H1 (cell line): Measurements from ENCODE around the gene CRYBG1. TPM values are rescaled to one million over a fixed set of nuclear protein-coding genes. Genes with fewer than 3 reads are reported as not detected.

Experiments used
- BACH1 ChIP-seq: IDR thresholded peaks from 2 replicates; pipeline ENCODE4 v1.6.1; 2012; ENCODE audit warnings: low read length, improper control_type of control experiment
- CHD2 ChIP-seq: IDR thresholded peaks from 2 replicates; pipeline ENCODE4 v1.6.1; 2012; ENCODE audit warnings: low read length, improper control_type of control experiment
- FOSL1 ChIP-seq: IDR thresholded peaks from 2 replicates; pipeline ENCODE4 v1.6.1; 2011; ENCODE audit warnings: mild to moderate bottlenecking, low read depth, low read length, moderate library complexity; ENCODE audit not compliant: insufficient read depth
- KDM4A ChIP-seq: IDR thresholded peaks from one replicate; pipeline ENCODE4 v1.7.1; 2012; ENCODE audit warnings: low read depth, mild to moderate bottlenecking, moderate library complexity, low read length, inconsistent platforms; ENCODE audit not compliant: severe bottlenecking
- NRF1 ChIP-seq: IDR thresholded peaks from 2 replicates; pipeline ENCODE4 v1.6.1; 2011; ENCODE audit warnings: mild to moderate bottlenecking, low read depth, low read length, improper control_type of control experiment
- SIN3A ChIP-seq, 2 experiments: IDR thresholded peaks in 1 of 2; conservative IDR thresholded peaks in 1 of 2; 2 replicates each; pipeline ENCODE4 v1.6.1; 2011 to 2012; ENCODE audit warnings: low read length in 2 of 2, improper control_type of control experiment in 1 of 2, low read depth in 1 of 2, mild to moderate bottlenecking in 1 of 2
- SIRT6 ChIP-seq: IDR thresholded peaks from one replicate; pipeline ENCODE4 v1.7.1; 2012; ENCODE audit warnings: low read length, inconsistent platforms
- TBP ChIP-seq: IDR thresholded peaks from 2 replicates; pipeline ENCODE4 v1.6.1; 2011; ENCODE audit warnings: low read depth, low read length, improper control_type of control experiment
- TEAD4 ChIP-seq: IDR thresholded peaks from 2 replicates; pipeline ENCODE4 v1.6.1; 2012; ENCODE audit warnings: low read depth, low read length, inconsistent platforms, mixed read lengths
- polyA plus RNA-seq, 7 experiments: library from polyadenylated mRNA; depleted of rRNA in 3 of 7; stranded (reverse) in 5 of 7; unstranded in 2 of 7; fragments of >200 nt in 5 of 7; fragments of 200-250 nt in 2 of 7; gene quantifications; 1 replicate in 5 of 7; 2 replicates in 1 of 7; 4 replicates in 1 of 7; pipeline versions ENCODE4 v1.2.1 to v1.2.3, GENCODE V29; 2011 to 2013; ENCODE audit warnings: missing spikeins in 2 of 7, mixed read lengths in 2 of 7
- total RNA-seq: library from RNA; stranded (reverse); fragmentation: NEBNext Ultra II Directional; extraction: Animal tissue kit (Norgen Biotek cat#: 25700); gene quantifications from 2 replicates; pipeline ENCODE4 v1.2.1, GENCODE V29; 2021
- TF ChIP-seq, protein P1 (sequence below): fragments of 300-600 bp; sonication (generic); IDR thresholded peaks from 2 replicates; pipeline ENCODE4 v1.7.1; 2012; ENCODE audit warnings: low read length, moderate library complexity, mild to moderate bottlenecking, inconsistent platforms; ENCODE audit not compliant: insufficient replicate concordance

Gene CRYBG1
- total and polyA plus RNA-seq, 2 of the 8 experiments (the other 6 are each of a cell fraction or from before 2014, with no cell fraction given), result 2.2 to 11.6 TPM

DNA sequence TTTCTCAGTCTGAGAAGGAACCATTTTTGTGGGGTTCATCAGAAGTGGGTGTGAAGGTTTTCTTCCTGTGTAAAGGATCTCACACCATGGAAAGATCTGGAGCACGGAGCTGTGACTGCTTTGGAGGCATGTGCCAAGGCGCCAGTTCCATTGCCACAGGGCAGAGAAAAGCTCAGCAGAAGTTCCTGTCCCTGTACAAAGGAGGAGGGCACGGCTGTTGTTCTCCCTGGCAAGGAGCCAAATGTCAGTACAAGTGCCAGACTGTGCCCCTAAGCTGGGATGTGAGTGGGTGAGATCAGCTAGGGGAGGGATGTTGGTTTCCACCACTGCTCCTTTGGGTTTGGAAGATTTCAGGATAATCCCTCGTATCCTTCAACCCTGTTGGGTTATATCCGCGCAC, 117.3 kb downstream of the CRYBG1 start (continued):
- TF ChIP-seq, protein P1, sequence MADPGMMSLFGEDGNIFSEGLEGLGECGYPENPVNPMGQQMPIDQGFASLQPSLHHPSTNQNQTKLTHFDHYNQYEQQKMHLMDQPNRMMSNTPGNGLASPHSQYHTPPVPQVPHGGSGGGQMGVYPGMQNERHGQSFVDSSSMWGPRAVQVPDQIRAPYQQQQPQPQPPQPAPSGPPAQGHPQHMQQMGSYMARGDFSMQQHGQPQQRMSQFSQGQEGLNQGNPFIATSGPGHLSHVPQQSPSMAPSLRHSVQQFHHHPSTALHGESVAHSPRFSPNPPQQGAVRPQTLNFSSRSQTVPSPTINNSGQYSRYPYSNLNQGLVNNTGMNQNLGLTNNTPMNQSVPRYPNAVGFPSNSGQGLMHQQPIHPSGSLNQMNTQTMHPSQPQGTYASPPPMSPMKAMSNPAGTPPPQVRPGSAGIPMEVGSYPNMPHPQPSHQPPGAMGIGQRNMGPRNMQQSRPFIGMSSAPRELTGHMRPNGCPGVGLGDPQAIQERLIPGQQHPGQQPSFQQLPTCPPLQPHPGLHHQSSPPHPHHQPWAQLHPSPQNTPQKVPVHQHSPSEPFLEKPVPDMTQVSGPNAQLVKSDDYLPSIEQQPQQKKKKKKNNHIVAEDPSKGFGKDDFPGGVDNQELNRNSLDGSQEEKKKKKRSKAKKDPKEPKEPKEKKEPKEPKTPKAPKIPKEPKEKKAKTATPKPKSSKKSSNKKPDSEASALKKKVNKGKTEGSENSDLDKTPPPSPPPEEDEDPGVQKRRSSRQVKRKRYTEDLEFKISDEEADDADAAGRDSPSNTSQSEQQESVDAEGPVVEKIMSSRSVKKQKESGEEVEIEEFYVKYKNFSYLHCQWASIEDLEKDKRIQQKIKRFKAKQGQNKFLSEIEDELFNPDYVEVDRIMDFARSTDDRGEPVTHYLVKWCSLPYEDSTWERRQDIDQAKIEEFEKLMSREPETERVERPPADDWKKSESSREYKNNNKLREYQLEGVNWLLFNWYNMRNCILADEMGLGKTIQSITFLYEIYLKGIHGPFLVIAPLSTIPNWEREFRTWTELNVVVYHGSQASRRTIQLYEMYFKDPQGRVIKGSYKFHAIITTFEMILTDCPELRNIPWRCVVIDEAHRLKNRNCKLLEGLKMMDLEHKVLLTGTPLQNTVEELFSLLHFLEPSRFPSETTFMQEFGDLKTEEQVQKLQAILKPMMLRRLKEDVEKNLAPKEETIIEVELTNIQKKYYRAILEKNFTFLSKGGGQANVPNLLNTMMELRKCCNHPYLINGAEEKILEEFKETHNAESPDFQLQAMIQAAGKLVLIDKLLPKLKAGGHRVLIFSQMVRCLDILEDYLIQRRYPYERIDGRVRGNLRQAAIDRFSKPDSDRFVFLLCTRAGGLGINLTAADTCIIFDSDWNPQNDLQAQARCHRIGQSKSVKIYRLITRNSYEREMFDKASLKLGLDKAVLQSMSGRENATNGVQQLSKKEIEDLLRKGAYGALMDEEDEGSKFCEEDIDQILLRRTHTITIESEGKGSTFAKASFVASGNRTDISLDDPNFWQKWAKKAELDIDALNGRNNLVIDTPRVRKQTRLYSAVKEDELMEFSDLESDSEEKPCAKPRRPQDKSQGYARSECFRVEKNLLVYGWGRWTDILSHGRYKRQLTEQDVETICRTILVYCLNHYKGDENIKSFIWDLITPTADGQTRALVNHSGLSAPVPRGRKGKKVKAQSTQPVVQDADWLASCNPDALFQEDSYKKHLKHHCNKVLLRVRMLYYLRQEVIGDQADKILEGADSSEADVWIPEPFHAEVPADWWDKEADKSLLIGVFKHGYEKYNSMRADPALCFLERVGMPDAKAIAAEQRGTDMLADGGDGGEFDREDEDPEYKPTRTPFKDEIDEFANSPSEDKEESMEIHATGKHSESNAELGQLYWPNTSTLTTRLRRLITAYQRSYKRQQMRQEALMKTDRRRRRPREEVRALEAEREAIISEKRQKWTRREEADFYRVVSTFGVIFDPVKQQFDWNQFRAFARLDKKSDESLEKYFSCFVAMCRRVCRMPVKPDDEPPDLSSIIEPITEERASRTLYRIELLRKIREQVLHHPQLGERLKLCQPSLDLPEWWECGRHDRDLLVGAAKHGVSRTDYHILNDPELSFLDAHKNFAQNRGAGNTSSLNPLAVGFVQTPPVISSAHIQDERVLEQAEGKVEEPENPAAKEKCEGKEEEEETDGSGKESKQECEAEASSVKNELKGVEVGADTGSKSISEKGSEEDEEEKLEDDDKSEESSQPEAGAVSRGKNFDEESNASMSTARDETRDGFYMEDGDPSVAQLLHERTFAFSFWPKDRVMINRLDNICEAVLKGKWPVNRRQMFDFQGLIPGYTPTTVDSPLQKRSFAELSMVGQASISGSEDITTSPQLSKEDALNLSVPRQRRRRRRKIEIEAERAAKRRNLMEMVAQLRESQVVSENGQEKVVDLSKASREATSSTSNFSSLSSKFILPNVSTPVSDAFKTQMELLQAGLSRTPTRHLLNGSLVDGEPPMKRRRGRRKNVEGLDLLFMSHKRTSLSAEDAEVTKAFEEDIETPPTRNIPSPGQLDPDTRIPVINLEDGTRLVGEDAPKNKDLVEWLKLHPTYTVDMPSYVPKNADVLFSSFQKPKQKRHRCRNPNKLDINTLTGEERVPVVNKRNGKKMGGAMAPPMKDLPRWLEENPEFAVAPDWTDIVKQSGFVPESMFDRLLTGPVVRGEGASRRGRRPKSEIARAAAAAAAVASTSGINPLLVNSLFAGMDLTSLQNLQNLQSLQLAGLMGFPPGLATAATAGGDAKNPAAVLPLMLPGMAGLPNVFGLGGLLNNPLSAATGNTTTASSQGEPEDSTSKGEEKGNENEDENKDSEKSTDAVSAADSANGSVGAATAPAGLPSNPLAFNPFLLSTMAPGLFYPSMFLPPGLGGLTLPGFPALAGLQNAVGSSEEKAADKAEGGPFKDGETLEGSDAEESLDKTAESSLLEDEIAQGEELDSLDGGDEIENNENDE, result no peak
- TF ChIP-seq NRF1 (no peak), CHD2 (no peak), FOSL1 (no peak), TBP (no peak), SIRT6 (no peak), TEAD4 (no peak), KDM4A (no peak), BACH1 (no peak), SIN3A (conservative IDR thresholded peaks at IDR 0.05 in 1 of 2, IDR thresholded peaks at IDR 0.05 in 1 of 2; ENCODE audit: low read depth in 1 of 2, low read length in 2 of 2) (no peak)
